Thymus (tissue), 11 donors: ENCODE measurements around the gene BUB3. TPM values are rescaled to one million over a fixed set of nuclear protein-coding genes. Genes with fewer than 3 reads are reported as not detected.

Experiments used
- DNase-seq, 9 donors: peaks; one replicate each; pipeline ENCODE4 v3.0.0-alpha.2; 2013; ENCODE audit warnings: low spot score in 9 of 9, low read depth in 6 of 9, missing footprints in 1 of 9
- H3K27ac ChIP-seq, 2 donors: one replicate each; pipeline ENCODE4 v1.5.1; 2013; ENCODE audit warnings: control low read depth in 1 of 2, low read depth in 1 of 2, low read length in 1 of 2, mild to moderate bottlenecking in 1 of 2, moderate library complexity in 1 of 2
- H3K27me3 ChIP-seq, 2 donors: one replicate each; pipeline ENCODE4 v1.5.1; 2013; ENCODE audit warnings: low read length in 1 of 2; ENCODE audit not compliant: control insufficient read depth in 2 of 2, insufficient read depth in 1 of 2
- H3K36me3 ChIP-seq, 2 donors: one replicate each; pipeline ENCODE4 v1.5.1; 2013; ENCODE audit warnings: low read length in 1 of 2, mild to moderate bottlenecking in 1 of 2, moderate library complexity in 1 of 2; ENCODE audit not compliant: control insufficient read depth in 2 of 2, insufficient read depth in 2 of 2
- H3K4me1 ChIP-seq, 2 donors: one replicate each; pipeline ENCODE4 v1.5.1; 2013; ENCODE audit warnings: low read length in 2 of 2; ENCODE audit not compliant: control insufficient read depth in 2 of 2, insufficient read depth in 2 of 2
- H3K4me3 ChIP-seq, 2 donors: one replicate each; pipeline ENCODE4 v1.5.1; 2013; ENCODE audit warnings: low read length in 2 of 2, control low read depth in 1 of 2, mild to moderate bottlenecking in 1 of 2
- H3K9me3 ChIP-seq, 2 donors: one replicate each; pipeline ENCODE4 v1.5.1; 2013; ENCODE audit warnings: low read length in 1 of 2, mild to moderate bottlenecking in 1 of 2; ENCODE audit not compliant: control insufficient read depth in 2 of 2, insufficient read depth in 1 of 2
- WGBS: extraction: QIAGEN DNeasy Blood & Tissue Kit; methylation state at CpG from one replicate; pipeline ENCODE4 v1.1.7; 2013; 5-methylcytosine and 5-hydroxymethylcytosine counted together
- polyA plus RNA-seq: library from polyadenylated mRNA; stranded (reverse); fragments of 200-250 nt; gene quantifications from one replicate; pipeline ENCODE4 v1.2.3, GENCODE V29; 2013
- total RNA-seq: library from RNA; stranded (reverse); fragments of 120-200 nt; gene quantifications from one replicate; pipeline ENCODE4 v1.2.4, GENCODE V29; 2013
- donor health status: healthy.

Gene BUB3
- total and polyA plus RNA-seq, 2 donors = 76.6 to 163 TPM

- peaks cover 0 to 8% of the 10 kb centered on the region in 2 donors for H3K9me3 ChIP-seq
- H3K27ac ChIP-seq = no peak overlapping the region
- no peak overlapping the region for H3K4me3 ChIP-seq
- 10% methylated on average over 40 of the region's 40 CpGs for WGBS
- H3K36me3 ChIP-seq = no peaks in the 10 kb centered on the region
- peaks cover 6 to 16% of the 10 kb centered on the region in 2 donors for H3K4me1 ChIP-seq
- H3K27me3 ChIP-seq = peaks cover 73 to 96% of the 10 kb centered on the region in 2 donors
- DNase-seq = no peak
Measured at GRCh38 chr10:123133541-123134342, 20.5 kb upstream of the BUB3 start.

DNA sequence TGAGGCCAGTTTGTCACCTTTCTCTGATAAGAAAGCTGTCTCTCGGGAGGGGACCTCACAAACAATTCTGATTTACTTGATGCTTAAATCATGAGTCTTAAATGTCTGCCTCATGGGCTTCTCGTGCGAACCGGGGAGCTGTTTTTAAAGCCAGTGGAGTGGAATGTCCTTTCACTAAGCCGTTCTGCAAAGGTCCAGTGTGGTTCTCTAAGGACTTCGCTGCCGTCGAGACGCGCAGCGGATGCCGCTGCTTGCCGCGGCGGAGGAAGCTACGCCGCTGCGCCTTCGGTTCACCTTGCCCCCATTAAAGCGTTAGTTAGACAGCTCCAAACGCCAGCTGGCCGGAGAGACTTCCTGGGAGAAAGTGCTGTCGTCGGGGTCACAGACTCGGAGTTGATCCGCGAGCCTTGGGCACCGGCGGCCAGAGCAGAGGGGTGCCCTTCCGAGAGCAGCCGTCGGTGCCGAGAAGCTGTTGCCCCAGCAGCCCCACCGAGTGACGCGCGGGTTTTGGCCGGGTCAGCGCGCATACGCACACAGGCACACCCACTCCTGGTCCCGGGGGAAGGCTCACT lies 19.8 kb upstream of the BUB3 start:
- Histone ChIP-seq H3K36me3 (no peaks in the 10 kb centered on the region), H3K27ac (no peak overlapping the region), H3K4me1 (peaks cover 6 to 16% of the 10 kb centered on the region in 2 donors), H3K4me3 (no peak overlapping the region), H3K9me3 (peaks cover 0 to 8% of the 10 kb centered on the region in 2 donors), H3K27me3 (peaks cover 77 to 96% of the 10 kb centered on the region in 2 donors)
- no peak for DNase-seq
- WGBS = 6% methylated on average over 42 of the region's 42 CpGs

DNA sequence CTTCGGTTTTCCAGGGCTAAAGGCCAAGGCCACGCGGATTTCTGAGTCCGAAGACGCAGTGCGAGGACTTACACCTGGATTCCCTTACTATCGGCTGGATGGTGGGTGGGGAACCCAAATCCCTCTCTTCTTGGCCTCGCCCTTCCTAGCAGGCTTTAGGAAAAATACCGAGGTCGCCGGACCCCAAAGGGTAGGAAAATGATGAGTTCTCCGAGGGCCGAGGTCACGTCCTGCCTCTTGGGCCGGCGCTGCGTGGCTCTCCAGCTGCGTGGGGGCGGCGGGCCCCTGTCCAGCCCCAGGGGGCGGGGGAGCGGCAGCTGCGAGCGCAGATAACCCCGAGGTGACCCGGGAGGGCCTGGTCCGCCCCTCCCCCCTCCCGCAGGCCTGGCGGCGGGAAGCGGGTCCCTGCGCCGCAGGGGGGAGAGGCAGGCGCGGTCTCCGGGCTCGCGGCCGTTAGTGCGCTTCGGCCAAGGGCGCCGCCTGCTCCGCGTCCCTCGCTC lies 19.2 kb upstream of the BUB3 start:
- DNase-seq = no peak
- H3K27me3 ChIP-seq = peaks cover 78 to 96% of the 10 kb centered on the region in 2 donors
- WGBS = 6% methylated on average over 45 of the region's 46 CpGs
- H3K27ac ChIP-seq = no peak overlapping the region
- peaks cover 6 to 16% of the 10 kb centered on the region in 2 donors for H3K4me1 ChIP-seq
- peak overlapping the region in 1 of 2 donors; percentile 41 for H3K4me3 ChIP-seq
- H3K9me3 ChIP-seq = peaks cover 0 to 8% of the 10 kb centered on the region in 2 donors
- no peaks in the 10 kb centered on the region for H3K36me3 ChIP-seq

DNA sequence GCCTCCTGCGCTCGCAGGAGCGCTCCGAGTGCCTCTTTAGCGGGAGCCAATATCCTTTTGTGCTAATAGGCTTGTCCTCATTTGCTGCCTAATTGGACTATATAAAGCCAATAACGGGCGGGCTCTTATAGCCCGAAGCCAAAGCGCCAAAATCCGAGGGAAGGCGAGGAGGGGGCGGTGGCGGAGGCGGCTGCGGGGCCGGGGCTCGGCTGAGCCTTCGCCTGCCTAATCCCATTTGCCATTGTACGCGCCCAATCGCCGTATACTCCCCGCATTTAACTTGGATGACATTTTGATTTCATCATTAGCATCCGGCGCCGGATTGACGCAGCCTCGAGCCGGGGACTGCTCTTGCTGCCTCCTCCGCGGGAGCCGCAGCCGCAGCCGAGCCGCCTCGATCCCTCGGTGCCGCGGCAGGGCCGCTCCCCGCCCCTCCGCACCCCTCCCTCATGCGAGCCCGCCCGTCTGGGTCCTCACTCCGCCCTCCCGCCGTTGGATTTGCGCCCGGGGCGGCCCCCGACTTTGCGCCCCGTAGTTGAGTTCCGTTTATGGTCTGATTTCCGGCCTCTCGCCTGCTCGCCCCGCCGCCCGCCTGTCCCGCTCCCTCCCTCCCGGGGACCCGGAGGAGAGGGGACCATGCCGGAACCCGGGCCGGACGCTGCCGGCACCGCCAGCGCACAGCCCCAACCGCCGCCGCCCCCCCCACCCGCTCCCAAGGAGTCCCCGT lies 18.6 kb upstream of the BUB3 start, which contains the start of gene HMX3:
HMX3 (plus strand) TSS at position 556 of the 727 bp plus-strand sequence; CDS start at position 637, 81 bp downstream.
- WGBS = 2% methylated on average over 76 of the region's 76 CpGs
- Histone ChIP-seq H3K27me3 (peaks cover 83 to 96% of the 10 kb centered on the region in 2 donors), H3K27ac (no peak within 1 kb of the TSS), H3K4me3 (peak within 1 kb of the TSS in 1 of 2 donors; percentile 41), H3K4me1 (peaks cover 6 to 16% of the 10 kb centered on the region in 2 donors), H3K9me3 (peaks cover 0 to 8% of the 10 kb centered on the region in 2 donors), H3K36me3 (no peaks in the 10 kb centered on the region)
- DNase-seq = no peak

GRCh38 chr10:123136221-123136805 lies 17.9 kb upstream of the BUB3 start:
- 3% methylated on average over 59 of the region's 59 CpGs for WGBS
- H3K9me3 ChIP-seq = peaks cover 0 to 8% of the 10 kb centered on the region in 2 donors
- DNase-seq = no peak
- no peak overlapping the region for H3K27ac ChIP-seq
- H3K4me3 ChIP-seq = peak overlapping the region in 1 of 2 donors; percentile 41
- H3K4me1 ChIP-seq = peaks cover 6 to 16% of the 10 kb centered on the region in 2 donors
- H3K27me3 ChIP-seq = peaks cover 91 to 99% of the 10 kb centered on the region in 2 donors
- H3K36me3 ChIP-seq = no peaks in the 10 kb centered on the region

DNA sequence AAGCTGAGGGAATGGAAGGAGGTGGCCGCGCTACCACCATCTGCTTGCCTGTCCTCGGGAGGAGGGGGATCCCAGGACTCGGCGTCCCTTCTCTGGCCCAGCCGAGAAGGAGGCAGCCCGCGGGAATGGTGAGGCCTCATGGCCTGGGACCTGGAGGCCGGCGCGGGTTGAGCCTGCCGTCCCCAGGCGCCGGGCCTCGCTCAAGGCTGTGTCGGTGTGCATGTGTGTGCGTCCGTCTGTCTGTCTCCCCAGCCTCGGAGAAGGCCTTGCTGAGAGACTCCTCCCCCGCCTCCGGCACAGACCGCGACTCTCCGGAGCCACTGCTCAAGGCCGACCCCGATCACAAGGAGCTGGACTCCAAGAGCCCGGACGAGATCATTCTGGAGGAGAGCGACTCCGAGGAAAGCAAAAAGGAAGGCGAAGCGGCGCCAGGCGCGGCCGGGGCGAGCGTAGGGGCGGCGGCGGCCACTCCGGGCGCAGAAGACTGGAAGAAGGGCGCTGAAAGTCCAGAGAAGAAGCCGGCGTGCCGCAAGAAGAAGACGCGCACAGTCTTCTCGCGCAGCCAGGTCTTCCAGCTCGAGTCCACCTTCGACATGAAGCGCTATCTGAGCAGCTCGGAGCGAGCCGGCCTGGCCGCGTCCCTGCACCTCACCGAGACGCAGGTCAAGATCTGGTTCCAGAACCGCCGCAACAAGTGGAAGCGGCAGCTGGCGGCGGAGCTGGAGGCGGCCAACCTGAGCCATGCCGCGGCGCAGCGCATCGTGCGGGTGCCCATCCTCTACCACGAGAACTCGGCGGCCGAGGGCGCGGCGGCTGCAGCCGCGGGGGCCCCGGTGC lies 17.2 kb upstream of the BUB3 start:
- peaks cover 92 to 100% of the 10 kb centered on the region in 2 donors for H3K27me3 ChIP-seq
- no peak overlapping the region for H3K4me3 ChIP-seq
- DNase-seq = no peak
- 3% methylated on average over 83 of the region's 83 CpGs for WGBS
- no peaks in the 10 kb centered on the region for H3K36me3 ChIP-seq
- H3K4me1 ChIP-seq = peaks cover 6 to 16% of the 10 kb centered on the region in 2 donors
- H3K9me3 ChIP-seq = peaks cover 0 to 8% of the 10 kb centered on the region in 2 donors
- H3K27ac ChIP-seq = no peak overlapping the region

DNA sequence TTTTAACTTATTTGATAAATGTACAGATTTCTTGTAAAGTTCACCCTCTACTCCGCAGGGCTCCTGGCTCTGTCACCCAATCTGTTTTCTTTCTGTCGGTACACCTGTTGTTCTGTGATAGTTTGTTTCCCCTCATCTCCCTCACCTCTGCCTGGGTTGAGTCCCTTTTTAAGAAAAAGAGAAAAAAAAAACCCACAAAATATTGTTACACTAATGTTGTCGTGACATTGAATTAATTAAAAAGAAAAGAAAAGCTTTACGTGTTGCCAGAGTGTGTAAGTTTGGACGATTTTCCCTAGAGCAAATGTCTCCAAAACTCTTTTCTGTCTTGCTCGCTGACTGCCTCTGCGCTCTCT lies 15.1 kb upstream of the BUB3 start:
- peaks cover 5 to 6% of the 10 kb centered on the region in 2 donors for H3K4me1 ChIP-seq
- 10% methylated on average over 7 of the region's 7 CpGs for WGBS

DNA sequence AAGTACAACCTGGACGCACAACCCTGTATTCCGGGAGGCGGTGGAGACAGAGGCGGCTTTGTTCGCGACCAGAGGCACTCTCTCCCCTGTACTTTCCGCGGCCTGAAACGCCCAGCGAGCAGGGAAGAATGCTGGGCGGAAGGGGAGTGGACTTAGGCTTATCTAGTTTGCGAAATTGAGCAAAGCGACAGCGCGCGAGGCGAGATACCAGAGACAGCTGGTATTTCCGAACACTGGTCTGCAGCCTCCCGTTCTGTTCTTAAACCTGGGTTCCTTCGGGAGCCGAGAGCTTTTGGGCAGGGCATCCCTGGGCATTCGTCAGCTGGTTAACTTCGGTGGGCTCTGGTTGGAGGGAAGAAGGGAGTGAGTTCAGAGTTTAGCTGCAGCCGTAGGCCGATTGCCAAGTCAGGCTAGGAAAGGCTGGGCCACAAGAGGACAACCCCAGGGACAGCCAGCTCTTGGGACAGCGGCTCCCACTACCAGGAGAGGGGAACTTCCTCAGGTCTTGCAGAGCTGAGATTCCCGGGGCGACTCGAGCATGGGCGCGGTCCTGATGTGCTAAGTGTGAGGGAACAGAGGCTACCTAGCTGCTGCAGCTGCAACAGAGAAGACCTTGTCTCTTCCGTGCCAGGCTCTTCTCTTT lies 14.6 kb upstream of the BUB3 start:
- Histone ChIP-seq H3K4me3 (no peak overlapping the region), H3K36me3 (no peaks in the 10 kb centered on the region), H3K9me3 (peaks cover 0 to 9% of the 10 kb centered on the region in 2 donors), H3K27me3 (peaks cover 95 to 100% of the 10 kb centered on the region in 2 donors), H3K4me1 (peaks cover 5 to 6% of the 10 kb centered on the region in 2 donors), H3K27ac (no peak overlapping the region)
- WGBS = 9% methylated on average over 32 of the region's 32 CpGs
- DNase-seq = no peak

More for the DNA sequence above, 15.1 kb upstream of the BUB3 start:
- peaks cover 0 to 13% of the 10 kb centered on the region in 2 donors for H3K9me3 ChIP-seq
- peaks cover 95 to 100% of the 10 kb centered on the region in 2 donors for H3K27me3 ChIP-seq
- no peak overlapping the region for H3K4me3 ChIP-seq
- DNase-seq = no peak
- H3K27ac ChIP-seq = no peak overlapping the region
- H3K36me3 ChIP-seq = no peaks in the 10 kb centered on the region
